Neural cell (in vitro differentiated cells): ENCODE results near the gene SRSF8.

Experiments
- EP300 ChIP-seq: fragments of 450-650 bp; conservative IDR thresholded peaks from 2 replicates; pipeline ENCODE4 v1.6.1; 2014; ENCODE audit warnings: antibody characterized with exemption, mild to moderate bottlenecking, moderate library complexity; ENCODE audit not compliant: poor library complexity, severe bottlenecking
- EZH2 ChIP-seq: fragments of 200-600, 300-800 bp; shearing (Covaris generic), sonication (generic); IDR thresholded peaks from 2 replicates; pipeline ENCODE4 v1.6.1; 2014; ENCODE audit warnings: antibody characterized with exemption, low read length, borderline replicate concordance, mild to moderate bottlenecking; ENCODE audit not compliant: insufficient read depth, poor library complexity, severe bottlenecking
- MXI1 ChIP-seq: fragments of 450-650 bp; conservative IDR thresholded peaks from 2 replicates; pipeline ENCODE4 v1.6.1; 2014; ENCODE audit warnings: antibody characterized with exemption, mild to moderate bottlenecking; ENCODE audit not compliant: poor library complexity, severe bottlenecking
- POLR2AphosphoS5 ChIP-seq: IDR thresholded peaks from 2 replicates; pipeline ENCODE4 v1.6.1; 2012
- SMC3 ChIP-seq: fragments of 450-650 bp; conservative IDR thresholded peaks from 2 replicates; pipeline ENCODE4 v1.6.1; 2014; ENCODE audit warnings: antibody characterized with exemption, mild to moderate bottlenecking, moderate library complexity; ENCODE audit not compliant: poor library complexity
- TAF1 ChIP-seq: IDR thresholded peaks from 2 replicates; pipeline ENCODE4 v1.6.1; 2012; ENCODE audit warnings: low read depth
- TF ChIP-seq, protein P1 (sequence below): fragments of 450-650 bp; IDR thresholded peaks from 2 replicates; pipeline ENCODE4 v1.5.1; 2014; ENCODE audit warnings: antibody characterized with exemption, mild to moderate bottlenecking, moderate library complexity; ENCODE audit not compliant: poor library complexity, severe bottlenecking

DNA sequence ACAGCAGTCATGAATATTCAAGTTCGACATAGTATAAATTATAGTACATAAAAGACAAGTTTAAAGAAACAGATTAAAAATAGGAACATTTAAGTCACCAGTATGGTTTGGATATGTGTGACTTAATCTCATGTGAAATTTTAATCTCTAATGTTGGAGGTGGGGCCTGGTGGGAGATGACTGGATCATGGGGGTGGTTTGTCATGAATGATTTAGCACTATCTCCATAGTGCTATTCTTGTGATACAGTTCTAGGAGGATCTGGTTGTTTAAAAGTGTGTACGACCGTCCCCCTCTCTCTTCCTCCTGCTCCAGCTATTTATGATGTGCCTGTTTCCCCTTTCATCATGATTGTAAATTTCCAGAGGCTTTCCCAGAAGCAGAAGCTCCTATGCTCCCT lies 38.4 kb upstream of the SRSF8 start:
- TF ChIP-seq POLR2AphosphoS5 (no peak), MXI1 (no peak), EP300 (no peak), SMC3 (no peak), EZH2 (no peak), TAF1 (no peak)
- TF ChIP-seq, protein P1, sequence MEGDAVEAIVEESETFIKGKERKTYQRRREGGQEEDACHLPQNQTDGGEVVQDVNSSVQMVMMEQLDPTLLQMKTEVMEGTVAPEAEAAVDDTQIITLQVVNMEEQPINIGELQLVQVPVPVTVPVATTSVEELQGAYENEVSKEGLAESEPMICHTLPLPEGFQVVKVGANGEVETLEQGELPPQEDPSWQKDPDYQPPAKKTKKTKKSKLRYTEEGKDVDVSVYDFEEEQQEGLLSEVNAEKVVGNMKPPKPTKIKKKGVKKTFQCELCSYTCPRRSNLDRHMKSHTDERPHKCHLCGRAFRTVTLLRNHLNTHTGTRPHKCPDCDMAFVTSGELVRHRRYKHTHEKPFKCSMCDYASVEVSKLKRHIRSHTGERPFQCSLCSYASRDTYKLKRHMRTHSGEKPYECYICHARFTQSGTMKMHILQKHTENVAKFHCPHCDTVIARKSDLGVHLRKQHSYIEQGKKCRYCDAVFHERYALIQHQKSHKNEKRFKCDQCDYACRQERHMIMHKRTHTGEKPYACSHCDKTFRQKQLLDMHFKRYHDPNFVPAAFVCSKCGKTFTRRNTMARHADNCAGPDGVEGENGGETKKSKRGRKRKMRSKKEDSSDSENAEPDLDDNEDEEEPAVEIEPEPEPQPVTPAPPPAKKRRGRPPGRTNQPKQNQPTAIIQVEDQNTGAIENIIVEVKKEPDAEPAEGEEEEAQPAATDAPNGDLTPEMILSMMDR: no peak
